Activated CD4-positive, CD25-positive, alpha-beta regulatory T cell (primary cell): ENCODE results near the gene SLC10A3.

Source experiments
- DNase-seq, 4 experiments: peaks; one replicate each; lab custom pipeline; 2025; lab: John Stamatoyannopoulos, UW

SLC10A3 gene

GRCh38 chrX:154440623-154441357 lies 49.6 kb downstream of the SLC10A3 start:
- DNase-seq = no peak

- DNase-seq = no peak
These were observed 50.6 kb downstream of the SLC10A3 start for GRCh38 chrX:154439841-154440240.

- no peak for DNase-seq
These were observed 52.2 kb downstream of the SLC10A3 start for GRCh38 chrX:154437971-154438893.
